Dendritic cell treated with granulocyte-macrophage colony-stimulating factor and Interleukin-4, amounts not matched to agents 40 ng/mL and 50 ng/mL, for 4 days (primary cell): Measurements from ENCODE around the gene NADK2.

Experiments
- H3K27ac Mint-ChIP-seq: one replicate; pipeline ENCODE4 v1.8.0; 2022; ENCODE audit warnings: mild to moderate bottlenecking, mixed read lengths
- H3K27me3 Mint-ChIP-seq: one replicate; pipeline ENCODE4 v1.8.0; 2022; ENCODE audit warnings: mild to moderate bottlenecking, mixed read lengths
- H3K36me3 Mint-ChIP-seq: one replicate; pipeline ENCODE4 v1.8.0; 2022; ENCODE audit warnings: low read depth, mixed read lengths
- H3K4me1 Mint-ChIP-seq: one replicate; pipeline ENCODE4 v1.8.0; 2022; ENCODE audit warnings: low read depth, mixed read lengths
- H3K4me3 Mint-ChIP-seq: one replicate; pipeline ENCODE4 v1.8.0; 2022; ENCODE audit warnings: mild to moderate bottlenecking, moderate library complexity, mixed read lengths
- H3K9me3 Mint-ChIP-seq: one replicate; pipeline ENCODE4 v1.8.0; 2022; ENCODE audit warnings: mixed read lengths
- intact Hi-C: fragments of 100-400 bp; cut with micrococcal nuclease; formaldehyde crosslinking; loops from one replicate; pipeline ENCODE4 v1.15.0; 2022

The NADK2 gene

GRCh38 chr5:36177715-36178523 lies 63.8 kb downstream of the NADK2 start:
- no peaks in the 10 kb centered on the region for H3K9me3 Mint-ChIP-seq
- intact Hi-C loops, result loop anchor here (10.0 kb wide), 1 partner anchor 127 kb away; the partner anchor contains the start of gene RANBP3L
- H3K27ac Mint-ChIP-seq, result no peak overlapping the region
- no peaks in the 10 kb centered on the region for H3K4me1 Mint-ChIP-seq
- no peak overlapping the region for H3K4me3 Mint-ChIP-seq
- no peaks in the 10 kb centered on the region for H3K27me3 Mint-ChIP-seq
- H3K36me3 Mint-ChIP-seq, result peaks cover 72% of the 10 kb centered on the region

DNA sequence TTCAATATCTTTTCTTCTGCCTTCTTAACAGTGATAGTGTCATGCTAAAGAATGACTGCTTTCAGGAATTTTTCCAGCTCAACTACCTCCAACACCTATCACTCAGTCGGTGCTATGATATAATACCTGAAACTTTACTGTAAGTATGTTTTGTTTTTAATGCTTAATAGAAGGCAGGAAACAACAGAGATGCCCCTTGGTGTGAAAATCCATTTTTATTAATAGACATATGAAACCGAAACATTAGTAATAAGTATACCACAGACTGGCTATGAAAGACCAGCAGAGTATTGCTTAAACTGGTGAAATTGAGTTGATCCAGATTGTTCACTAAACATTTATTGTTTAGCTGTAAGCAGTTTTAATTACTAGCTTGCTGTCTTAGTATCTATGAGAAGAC lies 64.6 kb downstream of the NADK2 start:
- H3K36me3 Mint-ChIP-seq, result peaks cover 72% of the 10 kb centered on the region
- no peaks in the 10 kb centered on the region for H3K27me3 Mint-ChIP-seq
- H3K9me3 Mint-ChIP-seq, result no peaks in the 10 kb centered on the region
- intact Hi-C loops, result loop anchor here (10.0 kb wide), 1 partner anchor 128 kb away; the partner anchor contains the start of gene RANBP3L
- no peaks in the 10 kb centered on the region for H3K4me1 Mint-ChIP-seq
- H3K27ac Mint-ChIP-seq, result no peak overlapping the region
- no peak overlapping the region for H3K4me3 Mint-ChIP-seq

DNA sequence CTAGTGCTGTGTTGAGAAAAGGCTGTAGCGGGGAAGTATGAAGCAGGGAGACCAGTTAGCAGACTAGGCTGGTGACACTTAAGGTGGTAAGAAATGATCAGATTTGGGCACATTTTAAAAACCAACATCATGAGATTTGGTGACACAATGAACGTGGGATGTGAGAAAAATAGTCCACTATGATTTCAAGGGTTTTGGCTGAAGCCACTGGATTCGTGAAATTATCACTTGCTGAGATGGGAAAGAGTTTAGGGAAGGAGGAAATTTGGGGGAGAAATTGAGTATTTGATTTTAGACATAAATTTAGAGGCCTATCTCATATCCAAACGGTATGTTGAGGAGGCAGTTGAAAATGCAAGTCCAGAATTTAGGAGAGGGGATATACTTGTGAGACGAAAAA lies 66.7 kb downstream of the NADK2 start:
- no peaks in the 10 kb centered on the region for H3K9me3 Mint-ChIP-seq
- H3K36me3 Mint-ChIP-seq, result peaks cover 67% of the 10 kb centered on the region
- H3K4me1 Mint-ChIP-seq, result no peaks in the 10 kb centered on the region
- no peaks in the 10 kb centered on the region for H3K27me3 Mint-ChIP-seq
- no peak overlapping the region for H3K4me3 Mint-ChIP-seq
- no peak overlapping the region for H3K27ac Mint-ChIP-seq
- intact Hi-C loops, result loop anchor here (10.0 kb wide), 1 partner anchor 130 kb away; the partner anchor contains the start of gene RANBP3L

GRCh38 chr5:36174119-36174518 lies 67.6 kb downstream of the NADK2 start:
- no peak overlapping the region for H3K27ac Mint-ChIP-seq
- H3K4me3 Mint-ChIP-seq, result no peak overlapping the region
- H3K4me1 Mint-ChIP-seq, result no peaks in the 10 kb centered on the region
- intact Hi-C loops, result loop anchor here (10.0 kb wide), 1 partner anchor 131 kb away; the partner anchor contains the start of gene RANBP3L
- no peaks in the 10 kb centered on the region for H3K9me3 Mint-ChIP-seq
- H3K27me3 Mint-ChIP-seq, result no peaks in the 10 kb centered on the region
- peaks cover 67% of the 10 kb centered on the region for H3K36me3 Mint-ChIP-seq

GRCh38 chr5:36173426-36173825 lies 68.3 kb downstream of the NADK2 start:
- Mint-ChIP-seq H3K27ac (no peak overlapping the region), H3K4me3 (no peak overlapping the region), H3K27me3 (no peaks in the 10 kb centered on the region), H3K36me3 (peaks cover 69% of the 10 kb centered on the region), H3K4me1 (no peaks in the 10 kb centered on the region), H3K9me3 (no peaks in the 10 kb centered on the region)
- intact Hi-C loops, result loop anchor here (10.0 kb wide), 1 partner anchor 131 kb away; the partner anchor contains the start of gene RANBP3L

DNA sequence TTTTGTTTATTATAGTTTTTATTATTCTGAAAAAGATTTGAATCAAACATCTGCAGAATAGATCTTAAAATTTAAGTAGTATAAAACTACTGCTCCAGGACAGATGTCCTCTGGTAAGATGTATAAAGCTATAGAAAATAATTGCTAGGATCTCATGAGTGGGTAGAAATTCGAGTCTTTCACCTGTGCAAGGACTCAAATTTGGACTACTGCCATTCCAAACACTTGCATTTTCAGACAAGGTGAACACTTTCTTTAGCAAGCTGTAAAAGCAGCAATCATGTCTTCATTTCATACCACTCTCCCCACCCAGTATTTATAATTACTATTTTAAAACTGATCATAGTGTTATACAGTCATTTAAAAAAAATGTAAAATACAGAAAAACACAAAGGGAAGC lies 69.1 kb downstream of the NADK2 start:
- intact Hi-C loops, result loop anchor here (10.0 kb wide), 1 partner anchor 132 kb away; the partner anchor contains the start of gene RANBP3L
- Mint-ChIP-seq H3K27me3 (no peaks in the 10 kb centered on the region), H3K36me3 (peaks cover 75% of the 10 kb centered on the region), H3K4me3 (no peak overlapping the region), H3K27ac (no peak overlapping the region), H3K4me1 (no peaks in the 10 kb centered on the region), H3K9me3 (no peaks in the 10 kb centered on the region)

DNA sequence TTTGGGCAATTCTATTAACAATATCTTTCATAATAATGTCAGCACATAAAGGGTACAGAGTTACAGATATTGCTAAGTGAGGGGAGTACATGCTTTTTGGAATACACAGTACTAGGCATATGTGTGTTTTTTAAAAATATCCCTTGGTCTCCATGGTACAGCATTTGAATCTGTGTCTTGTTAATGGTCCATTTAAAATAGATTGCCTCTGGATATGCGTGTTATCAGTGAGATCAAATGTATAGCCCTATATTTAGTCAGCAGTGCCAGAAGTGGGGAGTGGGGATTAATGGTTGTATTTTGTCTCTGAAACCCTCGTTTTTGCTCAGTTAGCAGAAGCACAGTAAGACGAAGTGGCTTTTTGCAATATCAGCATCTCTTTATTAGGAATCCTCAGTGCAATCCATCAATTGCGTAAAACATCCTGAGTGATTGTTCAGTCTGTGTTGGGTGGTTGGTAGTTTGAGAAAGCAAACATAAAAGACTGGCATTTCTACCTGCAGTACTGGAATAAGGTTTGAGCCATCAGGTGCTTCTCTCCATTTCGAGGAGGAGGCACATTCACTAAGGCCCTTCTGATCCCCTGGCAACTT lies 70.8 kb downstream of the NADK2 start:
- no peaks in the 10 kb centered on the region for H3K9me3 Mint-ChIP-seq
- H3K27ac Mint-ChIP-seq, result no peak overlapping the region
- intact Hi-C loops, result loop anchor here (10.0 kb wide), 1 partner anchor 134 kb away; the partner anchor contains the start of gene RANBP3L
- no peak overlapping the region for H3K4me3 Mint-ChIP-seq
- H3K36me3 Mint-ChIP-seq, result peaks cover 91% of the 10 kb centered on the region
- no peaks in the 10 kb centered on the region for H3K27me3 Mint-ChIP-seq
- peaks cover 6% of the 10 kb centered on the region for H3K4me1 Mint-ChIP-seq

DNA sequence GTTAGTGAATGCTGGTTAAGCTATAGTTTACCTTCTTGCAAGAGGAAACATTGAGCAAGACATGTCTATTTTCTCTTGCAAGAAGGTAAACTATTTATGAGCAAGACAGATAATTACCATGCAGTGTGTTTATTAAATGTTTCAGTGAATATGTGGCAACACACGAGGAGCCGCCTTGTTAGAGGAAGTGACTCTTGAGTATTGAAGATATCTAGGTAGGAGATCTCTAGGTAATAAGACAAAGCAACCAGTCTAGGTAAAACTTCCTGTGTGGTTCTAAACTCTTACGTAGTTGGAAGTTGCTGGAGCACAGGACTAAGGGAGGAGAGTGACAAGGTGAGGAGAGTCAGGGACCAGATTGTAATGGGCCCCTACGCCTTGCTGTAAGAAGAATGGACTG lies 73.0 kb downstream of the NADK2 start:
- H3K27ac Mint-ChIP-seq, result no peak overlapping the region
- intact Hi-C loops, result no loop called here
- H3K9me3 Mint-ChIP-seq, result no peaks in the 10 kb centered on the region
- no peak overlapping the region for H3K4me3 Mint-ChIP-seq
- peaks cover 6% of the 10 kb centered on the region for H3K4me1 Mint-ChIP-seq
- no peaks in the 10 kb centered on the region for H3K27me3 Mint-ChIP-seq
- peaks cover 84% of the 10 kb centered on the region for H3K36me3 Mint-ChIP-seq

GRCh38 chr5:36164461-36164860 lies 77.3 kb downstream of the NADK2 start:
- H3K36me3 Mint-ChIP-seq, result peaks cover 88% of the 10 kb centered on the region
- H3K4me3 Mint-ChIP-seq, result no peak overlapping the region
- H3K4me1 Mint-ChIP-seq, result peaks cover 6% of the 10 kb centered on the region
- H3K9me3 Mint-ChIP-seq, result peaks cover 9% of the 10 kb centered on the region
- no peak overlapping the region for H3K27ac Mint-ChIP-seq
- no peaks in the 10 kb centered on the region for H3K27me3 Mint-ChIP-seq
- intact Hi-C loops, result no loop called here

GRCh38 chr5:36162810-36163486 lies 78.8 kb downstream of the NADK2 start:
- intact Hi-C loops, result no loop called here
- peaks cover 9% of the 10 kb centered on the region for H3K9me3 Mint-ChIP-seq
- no peak overlapping the region for H3K27ac Mint-ChIP-seq
- H3K36me3 Mint-ChIP-seq, result peaks cover 86% of the 10 kb centered on the region
- H3K4me1 Mint-ChIP-seq, result peaks cover 15% of the 10 kb centered on the region
- H3K4me3 Mint-ChIP-seq, result no peak overlapping the region
- no peaks in the 10 kb centered on the region for H3K27me3 Mint-ChIP-seq

DNA sequence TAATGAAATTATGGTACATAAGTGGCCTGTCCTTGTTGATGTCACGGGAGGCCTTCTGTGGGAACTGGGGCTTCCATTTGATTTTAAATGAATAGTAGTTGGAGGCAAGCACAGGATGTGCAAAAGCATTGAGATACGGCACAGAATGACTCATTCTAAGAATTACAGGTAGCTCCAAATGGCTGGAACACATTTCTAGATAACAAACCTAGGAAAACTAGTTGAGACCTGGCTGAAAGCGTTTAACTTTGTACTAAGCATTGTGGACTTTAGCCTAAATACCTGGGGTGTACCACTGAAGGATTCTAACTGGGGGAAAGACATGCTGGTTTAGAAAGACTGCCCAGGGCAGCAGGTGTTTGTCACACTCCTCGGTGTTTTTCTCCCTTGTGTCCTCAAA lies 80.4 kb downstream of the NADK2 start:
- peaks cover 9% of the 10 kb centered on the region for H3K9me3 Mint-ChIP-seq
- intact Hi-C loops, result no loop called here
- no peaks in the 10 kb centered on the region for H3K27me3 Mint-ChIP-seq
- H3K4me1 Mint-ChIP-seq, result peaks cover 26% of the 10 kb centered on the region
- peaks cover 74% of the 10 kb centered on the region for H3K36me3 Mint-ChIP-seq
- H3K4me3 Mint-ChIP-seq, result no peak overlapping the region
- H3K27ac Mint-ChIP-seq, result no peak overlapping the region

GRCh38 chr5:36160617-36161016 lies 81.1 kb downstream of the NADK2 start:
- H3K4me1 Mint-ChIP-seq, result peaks cover 33% of the 10 kb centered on the region
- H3K4me3 Mint-ChIP-seq, result no peak overlapping the region
- peaks cover 9% of the 10 kb centered on the region for H3K9me3 Mint-ChIP-seq
- intact Hi-C loops, result no loop called here
- H3K27me3 Mint-ChIP-seq, result no peaks in the 10 kb centered on the region
- H3K36me3 Mint-ChIP-seq, result peaks cover 77% of the 10 kb centered on the region
- no peak overlapping the region for H3K27ac Mint-ChIP-seq

- peaks cover 51% of the 10 kb centered on the region for H3K4me1 Mint-ChIP-seq
- no peak overlapping the region for H3K4me3 Mint-ChIP-seq
- H3K9me3 Mint-ChIP-seq, result peaks cover 9% of the 10 kb centered on the region
- peaks cover 77% of the 10 kb centered on the region for H3K36me3 Mint-ChIP-seq
- intact Hi-C loops, result loop anchor here (10.0 kb wide), 1 partner anchor 1233 kb away; the partner anchor contains the start of gene DNAJC21
- no peak overlapping the region for H3K27ac Mint-ChIP-seq
- H3K27me3 Mint-ChIP-seq, result no peaks in the 10 kb centered on the region
Observed at GRCh38 chr5:36158144-36158543, 83.6 kb downstream of the NADK2 start.

- Mint-ChIP-seq H3K4me3 (no peak overlapping the region), H3K4me1 (peaks cover 60% of the 10 kb centered on the region), H3K27ac (no peak overlapping the region), H3K36me3 (peaks cover 71% of the 10 kb centered on the region), H3K9me3 (no peaks in the 10 kb centered on the region), H3K27me3 (no peaks in the 10 kb centered on the region)
- intact Hi-C loops, result loop anchor here (10.0 kb wide), 1 partner anchor 1232 kb away; the partner anchor contains the start of gene DNAJC21
Observed at GRCh38 chr5:36156619-36157018, 85.1 kb downstream of the NADK2 start.
